Measurements from ENCODE around the gene TDP1. TPM values are rescaled to one million over a fixed set of nuclear protein-coding genes. Genes with fewer than 3 reads are reported as not detected.

Gene TDP1
- total RNA-seq, 2 experiments from 2014 or later: 65.9 to 75.3 TPM

DNA sequence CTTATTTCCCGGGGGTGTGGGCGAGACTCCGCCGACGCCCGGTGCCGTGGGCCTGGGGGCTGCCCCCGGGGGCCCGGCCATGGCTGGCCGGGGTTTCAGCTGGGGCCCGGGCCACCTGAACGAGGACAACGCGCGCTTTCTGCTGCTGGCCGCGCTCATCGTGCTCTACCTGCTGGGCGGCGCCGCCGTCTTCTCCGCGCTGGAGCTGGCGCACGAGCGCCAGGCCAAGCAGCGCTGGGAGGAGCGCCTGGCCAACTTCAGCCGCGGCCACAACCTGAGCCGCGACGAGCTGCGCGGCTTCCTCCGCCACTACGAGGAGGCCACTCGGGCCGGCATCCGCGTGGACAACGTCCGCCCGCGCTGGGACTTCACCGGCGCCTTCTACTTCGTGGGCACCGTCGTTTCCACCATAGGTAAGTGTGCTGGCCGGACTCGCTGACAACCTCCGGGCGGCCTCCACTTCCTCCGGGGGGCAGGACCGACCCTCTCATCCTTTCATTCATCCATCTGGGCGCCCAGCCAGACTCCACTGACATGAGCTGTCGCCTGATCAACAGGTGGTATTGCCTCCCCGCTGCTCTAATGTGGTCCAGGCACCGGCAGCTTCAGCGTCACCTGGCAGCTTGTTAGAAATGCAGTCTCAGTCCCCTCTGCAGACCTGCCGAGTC lies 106.5 kb downstream of the TDP1 start:
- no peak overlapping the region for H3K4me3 ChIP-seq (ENCODE audit: low read depth, low read length, poor library complexity, severe bottlenecking)
- H3K4me2 ChIP-seq (ENCODE audit: low read length): no peak overlapping the region; the same call in 1 of the 2 replicates
- H4K20me1 ChIP-seq (ENCODE audit: insufficient read depth, low read length): no peaks in the 10 kb centered on the region; the same call in 1 of the 2 replicates
- H3K36me3 ChIP-seq (ENCODE audit: insufficient read depth, low read length): no peaks in the 10 kb centered on the region
- H2AFZ ChIP-seq (ENCODE audit: low read length): no peak overlapping the region
- TF ChIP-seq EZH2phosphoT487 (IDR thresholded peaks at IDR 0.05; ENCODE audit: borderline replicate concordance, low read depth, low read length): no peak
- TF ChIP-seq CTCF (conservative IDR thresholded peaks at IDR 0.05; ENCODE audit: low read length): no peak
- CTCF ChIA-PET (ENCODE audit: unreplicated experiment): no interaction called here
- H3K79me2 ChIP-seq (ENCODE audit: insufficient read depth, low read depth, low read length): no peaks in the 10 kb centered on the region
- intact Hi-C loops (cut with micrococcal nuclease; ENCODE audit: unreplicated experiment): no loop called here
- BruUV-seq (replicated peaks): no TSS peak
- H3K9me3 ChIP-seq (ENCODE audit: low read length): peaks cover 4% of the 10 kb centered on the region; the same call in 1 of the 2 replicates
- POLR2A ChIA-PET: no interaction called here
- H3K4me1 ChIP-seq (ENCODE audit: insufficient read depth, low read length, poor library complexity, severe bottlenecking): no peaks in the 10 kb centered on the region
- no peak for DNase-seq (ENCODE audit: low spot score)
- H3K27ac ChIP-seq (ENCODE audit: low read depth, low read length, poor library complexity, severe bottlenecking): no peak overlapping the region
- no peaks in the 10 kb centered on the region for H3K9me2 ChIP-seq (ENCODE audit: insufficient read depth, low read length)

DNA sequence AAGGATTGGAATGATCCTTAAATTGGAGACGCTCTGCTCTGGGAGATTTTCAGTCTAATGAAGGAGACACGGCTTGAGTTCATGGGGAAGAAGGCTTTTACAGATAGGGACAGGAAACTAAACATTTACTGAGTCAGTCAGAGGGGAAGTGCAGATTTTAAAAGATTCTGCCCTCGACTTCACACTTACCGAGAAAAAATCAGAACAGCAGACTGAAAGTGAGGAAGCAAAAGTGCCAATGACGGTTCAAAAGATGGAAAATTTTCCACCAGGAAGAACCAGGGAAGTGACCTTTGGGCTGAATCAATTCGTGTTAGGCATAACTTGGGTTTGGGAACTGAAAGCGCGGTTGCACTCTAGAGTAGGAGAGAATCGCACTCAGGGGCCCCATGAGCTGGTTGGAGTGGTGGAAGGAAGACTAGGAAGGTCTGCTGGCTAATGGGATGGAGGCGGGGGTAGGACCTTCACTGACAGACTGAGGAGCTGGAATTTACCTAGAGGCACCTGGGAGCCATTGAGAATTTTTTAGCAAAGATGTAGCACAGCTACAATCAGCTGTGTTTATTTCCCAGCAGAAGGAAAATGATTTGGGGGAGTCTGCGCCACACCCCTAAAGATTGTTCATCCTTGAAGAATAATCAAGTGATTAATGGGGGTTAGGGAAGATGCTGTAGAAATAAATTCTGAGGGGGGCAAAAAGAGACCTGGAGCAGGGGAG lies 107.3 kb downstream of the TDP1 start:
- Histone ChIP-seq H3K4me2 (ENCODE audit: low read length) (no peak overlapping the region), H3K27ac (ENCODE audit: low read depth, low read length, poor library complexity, severe bottlenecking) (no peak overlapping the region), H3K36me3 (ENCODE audit: insufficient read depth, low read length) (no peaks in the 10 kb centered on the region), H3K79me2 (ENCODE audit: insufficient read depth, low read depth, low read length) (no peaks in the 10 kb centered on the region), H3K4me1 (ENCODE audit: insufficient read depth, low read length, poor library complexity, severe bottlenecking) (no peaks in the 10 kb centered on the region), H2AFZ (ENCODE audit: low read length) (no peak overlapping the region), H4K20me1 (ENCODE audit: insufficient read depth, low read length) (no peaks in the 10 kb centered on the region; the same call in 1 of the 2 replicates), H3K9me2 (ENCODE audit: insufficient read depth, low read length) (no peaks in the 10 kb centered on the region), H3K4me3 (ENCODE audit: low read depth, low read length, poor library complexity, severe bottlenecking) (no peak overlapping the region), H3K9me3 (ENCODE audit: low read length) (peaks cover 4% of the 10 kb centered on the region; the same call in 1 of the 2 replicates)
- ChIA-PET CTCF (ENCODE audit: unreplicated experiment) (no interaction called here), POLR2A (no interaction called here)
- no TSS peak for BruUV-seq (replicated peaks)
- intact Hi-C loops (cut with micrococcal nuclease; ENCODE audit: unreplicated experiment): no loop called here
- TF ChIP-seq EZH2phosphoT487 (IDR thresholded peaks at IDR 0.05; ENCODE audit: borderline replicate concordance, low read depth, low read length): no peak
- TF ChIP-seq CTCF (conservative IDR thresholded peaks at IDR 0.05; ENCODE audit: low read length): no peak
- DNase-seq (ENCODE audit: low spot score): no peak

DNA sequence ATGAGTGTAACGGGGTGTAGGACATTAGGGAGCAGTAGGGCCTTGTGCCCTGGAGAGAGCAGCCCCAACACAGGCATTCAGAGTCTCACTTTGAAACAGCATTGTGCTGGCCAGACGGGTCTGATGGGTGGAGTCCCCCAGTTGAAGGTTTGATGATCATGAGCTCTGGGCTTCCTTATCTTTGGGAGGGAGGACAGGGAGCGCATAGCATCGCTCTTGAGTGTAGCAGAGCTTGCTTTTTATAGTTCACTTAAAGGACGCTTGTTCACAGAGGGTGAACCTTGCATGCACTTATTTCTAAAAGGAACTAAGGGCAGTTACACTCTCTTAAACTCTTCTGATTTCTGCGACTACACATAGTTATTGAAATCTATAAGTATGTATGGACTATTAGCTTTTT lies 116.6 kb downstream of the TDP1 start:
- no TSS peak for BruUV-seq (replicated peaks)
- H3K9me2 ChIP-seq (ENCODE audit: insufficient read depth, low read length): no peaks in the 10 kb centered on the region
- H3K36me3 ChIP-seq (ENCODE audit: insufficient read depth, low read length): no peaks in the 10 kb centered on the region
- TF ChIP-seq CTCF (conservative IDR thresholded peaks at IDR 0.05; ENCODE audit: low read length) (no peak), EZH2phosphoT487 (IDR thresholded peaks at IDR 0.05; ENCODE audit: borderline replicate concordance, low read depth, low read length) (no peak)
- H3K4me3 ChIP-seq (ENCODE audit: low read depth, low read length, poor library complexity, severe bottlenecking): no peak overlapping the region
- no peak overlapping the region for H3K4me2 ChIP-seq (ENCODE audit: low read length)
- intact Hi-C loops (cut with micrococcal nuclease; ENCODE audit: unreplicated experiment): no loop called here
- H3K27ac ChIP-seq (ENCODE audit: low read depth, low read length, poor library complexity, severe bottlenecking): no peak overlapping the region
- no peak for DNase-seq (ENCODE audit: low spot score)
- H4K20me1 ChIP-seq (ENCODE audit: insufficient read depth, low read length): no peaks in the 10 kb centered on the region
- no peaks in the 10 kb centered on the region for H3K79me2 ChIP-seq (ENCODE audit: insufficient read depth, low read depth, low read length)
- ChIA-PET POLR2A (interaction anchor here (0.6 kb wide), 1 partner anchor 156 kb away, joined by 4 read pairs; no protein-coding TSS in a partner anchor), CTCF (ENCODE audit: unreplicated experiment) (no interaction called here)
- H3K9me3 ChIP-seq (ENCODE audit: low read length): no peaks in the 10 kb centered on the region
- H2AFZ ChIP-seq (ENCODE audit: low read length): no peak overlapping the region
- no peaks in the 10 kb centered on the region for H3K4me1 ChIP-seq (ENCODE audit: insufficient read depth, low read length, poor library complexity, severe bottlenecking)
